Panc1 (cell line): ENCODE results near the gene SLC18B1.

Experiments used
- POLR2AphosphoS5 ChIP-seq: IDR thresholded peaks from 2 replicates; pipeline ENCODE4 v1.6.1; 2012; ENCODE audit warnings: mild to moderate bottlenecking, low read depth, low read length, moderate library complexity
- SIN3A ChIP-seq: IDR thresholded peaks from 2 replicates; pipeline ENCODE4 v1.6.1; 2012; ENCODE audit warnings: low read depth, mild to moderate bottlenecking, low read length, moderate library complexity, borderline replicate concordance; ENCODE audit not compliant: insufficient read depth
- TF ChIP-seq, protein P1 (sequence below): fragments of 450-650 bp; IDR thresholded peaks from 2 replicates; pipeline ENCODE4 v1.5.1; 2017; ENCODE audit warnings: mild to moderate bottlenecking
- TF ChIP-seq, protein P2 (sequence below), 2 experiments: IDR thresholded peaks; 2 replicates each; pipeline ENCODE4 v1.6.1; 2011 to 2012; ENCODE audit warnings: low read depth in 2 of 2, control low read depth in 1 of 2, low read length in 1 of 2, mild to moderate bottlenecking in 1 of 2, moderate library complexity in 1 of 2; ENCODE audit not compliant: insufficient read depth in 1 of 2

GRCh38 chr6:132820629-132821381 lies 22.4 kb upstream of the SLC18B1 start:
- TF ChIP-seq POLR2AphosphoS5 (peak; percentile 70), SIN3A (no peak)
- TF ChIP-seq, protein P1, sequence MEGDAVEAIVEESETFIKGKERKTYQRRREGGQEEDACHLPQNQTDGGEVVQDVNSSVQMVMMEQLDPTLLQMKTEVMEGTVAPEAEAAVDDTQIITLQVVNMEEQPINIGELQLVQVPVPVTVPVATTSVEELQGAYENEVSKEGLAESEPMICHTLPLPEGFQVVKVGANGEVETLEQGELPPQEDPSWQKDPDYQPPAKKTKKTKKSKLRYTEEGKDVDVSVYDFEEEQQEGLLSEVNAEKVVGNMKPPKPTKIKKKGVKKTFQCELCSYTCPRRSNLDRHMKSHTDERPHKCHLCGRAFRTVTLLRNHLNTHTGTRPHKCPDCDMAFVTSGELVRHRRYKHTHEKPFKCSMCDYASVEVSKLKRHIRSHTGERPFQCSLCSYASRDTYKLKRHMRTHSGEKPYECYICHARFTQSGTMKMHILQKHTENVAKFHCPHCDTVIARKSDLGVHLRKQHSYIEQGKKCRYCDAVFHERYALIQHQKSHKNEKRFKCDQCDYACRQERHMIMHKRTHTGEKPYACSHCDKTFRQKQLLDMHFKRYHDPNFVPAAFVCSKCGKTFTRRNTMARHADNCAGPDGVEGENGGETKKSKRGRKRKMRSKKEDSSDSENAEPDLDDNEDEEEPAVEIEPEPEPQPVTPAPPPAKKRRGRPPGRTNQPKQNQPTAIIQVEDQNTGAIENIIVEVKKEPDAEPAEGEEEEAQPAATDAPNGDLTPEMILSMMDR = no peak
- TF ChIP-seq, protein P2, sequence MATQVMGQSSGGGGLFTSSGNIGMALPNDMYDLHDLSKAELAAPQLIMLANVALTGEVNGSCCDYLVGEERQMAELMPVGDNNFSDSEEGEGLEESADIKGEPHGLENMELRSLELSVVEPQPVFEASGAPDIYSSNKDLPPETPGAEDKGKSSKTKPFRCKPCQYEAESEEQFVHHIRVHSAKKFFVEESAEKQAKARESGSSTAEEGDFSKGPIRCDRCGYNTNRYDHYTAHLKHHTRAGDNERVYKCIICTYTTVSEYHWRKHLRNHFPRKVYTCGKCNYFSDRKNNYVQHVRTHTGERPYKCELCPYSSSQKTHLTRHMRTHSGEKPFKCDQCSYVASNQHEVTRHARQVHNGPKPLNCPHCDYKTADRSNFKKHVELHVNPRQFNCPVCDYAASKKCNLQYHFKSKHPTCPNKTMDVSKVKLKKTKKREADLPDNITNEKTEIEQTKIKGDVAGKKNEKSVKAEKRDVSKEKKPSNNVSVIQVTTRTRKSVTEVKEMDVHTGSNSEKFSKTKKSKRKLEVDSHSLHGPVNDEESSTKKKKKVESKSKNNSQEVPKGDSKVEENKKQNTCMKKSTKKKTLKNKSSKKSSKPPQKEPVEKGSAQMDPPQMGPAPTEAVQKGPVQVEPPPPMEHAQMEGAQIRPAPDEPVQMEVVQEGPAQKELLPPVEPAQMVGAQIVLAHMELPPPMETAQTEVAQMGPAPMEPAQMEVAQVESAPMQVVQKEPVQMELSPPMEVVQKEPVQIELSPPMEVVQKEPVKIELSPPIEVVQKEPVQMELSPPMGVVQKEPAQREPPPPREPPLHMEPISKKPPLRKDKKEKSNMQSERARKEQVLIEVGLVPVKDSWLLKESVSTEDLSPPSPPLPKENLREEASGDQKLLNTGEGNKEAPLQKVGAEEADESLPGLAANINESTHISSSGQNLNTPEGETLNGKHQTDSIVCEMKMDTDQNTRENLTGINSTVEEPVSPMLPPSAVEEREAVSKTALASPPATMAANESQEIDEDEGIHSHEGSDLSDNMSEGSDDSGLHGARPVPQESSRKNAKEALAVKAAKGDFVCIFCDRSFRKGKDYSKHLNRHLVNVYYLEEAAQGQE (IDR thresholded peaks at IDR 0.05; ENCODE audit: insufficient read depth in 1 of 2, low read depth in 2 of 2, low read length in 1 of 2) = no peak
